OCI-LY1 (cell line): ENCODE measurements around the gene CDKN1C.

Source experiments
- CTCF ChIP-seq: fragments of 200-600 bp; sonication (generic), shearing (Covaris generic); IDR thresholded peaks from 2 replicates; pipeline ENCODE4 v1.5.1; 2017; ENCODE audit warnings: mild to moderate bottlenecking, antibody characterized with exemption, low read length, moderate library complexity, mixed read lengths
- EZH2 ChIP-seq: fragments of 200-600 bp; sonication (generic), shearing (Covaris generic); IDR thresholded peaks from 2 replicates; pipeline ENCODE4 v1.8.0; 2017; ENCODE audit warnings: borderline replicate concordance, mixed run types, mild to moderate bottlenecking, antibody characterized with exemption, low read length, moderate library complexity, mixed read lengths

- no peak for TF ChIP-seq CTCF
- no peak for TF ChIP-seq EZH2
Measured at GRCh38 chr11:2870460-2870859, 15.1 kb downstream of the CDKN1C start.
